ENCODE data around the gene USP13. TPM values are rescaled to one million over a fixed set of nuclear protein-coding genes. Genes with fewer than 3 reads are reported as not detected.

Gene USP13
- total and polyA plus RNA-seq, 2 donors (not counting 3 experiments of a cell fraction or from before 2014, with no cell fraction given): 5.8 to 24.0 TPM

DNA sequence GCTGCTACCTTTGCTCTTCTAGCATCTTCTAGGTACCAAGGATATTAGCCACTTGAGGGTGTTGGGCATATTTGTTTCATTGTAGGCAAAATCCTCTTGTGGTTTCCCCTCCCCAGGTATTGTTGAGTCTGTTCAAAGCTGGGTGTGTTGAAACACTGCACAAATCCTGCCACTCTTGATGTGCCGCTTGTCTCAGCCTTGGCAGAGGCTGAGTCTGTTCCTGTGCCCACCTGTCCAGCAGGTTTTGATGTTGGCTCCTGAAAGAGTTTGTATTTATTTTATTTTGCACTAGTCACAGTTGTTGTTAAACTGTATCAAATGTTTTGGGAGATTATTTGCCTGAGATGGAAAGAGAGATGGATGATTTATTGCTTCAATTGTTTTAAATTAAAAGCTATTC lies 136.2 kb downstream of the USP13 start:
- Histone ChIP-seq H2AFZ (ENCODE audit: low read depth, low read length) (no peak overlapping the region), H3K27me3 (ENCODE audit: control insufficient read depth in 2 of 2, insufficient read depth in 2 of 2, low read length in 2 of 2) (no peaks in the 10 kb centered on the region), H4K20me1 (replicated peaks; ENCODE audit: control insufficient read depth, extremely low read depth, insufficient read depth, low read length) (no peaks in the 10 kb centered on the region), H3K4me3 (replicated peaks in 1 of 3; ENCODE audit: insufficient read depth in 1 of 3, low read depth in 1 of 3, low read length in 3 of 3) (no peak overlapping the region), H3K4me1 (ENCODE audit: control insufficient read depth, extremely low read depth, insufficient read depth, low read length) (no peaks in the 10 kb centered on the region), H3K79me2 (ENCODE audit: control insufficient read depth, insufficient read depth, low read length) (no peaks in the 10 kb centered on the region), H3K9me1 (replicated peaks; ENCODE audit: control insufficient read depth, extremely low read depth, insufficient read depth, low read length) (no peaks in the 10 kb centered on the region), H3K27ac (ENCODE audit: insufficient read depth, low read depth, low read length) (no peak overlapping the region), H3K9me3 (replicated peaks; ENCODE audit: control insufficient read depth, insufficient read depth, low read length) (no peaks in the 10 kb centered on the region), H3K4me2 (ENCODE audit: insufficient read depth, low read length) (no peak overlapping the region), H3K9ac (replicated peaks; ENCODE audit: extremely low read depth, insufficient read depth, low read length) (no peak overlapping the region), H3K36me3 (ENCODE audit: control insufficient read depth in 2 of 2, extremely low read depth in 1 of 2, insufficient read depth in 2 of 2, low read length in 2 of 2) (peaks cover 0 to 2% of the 10 kb centered on the region in 2 experiments)
- DNase-seq (ENCODE audit: low read depth, low spot score): no peak
- BruUV-seq (replicated peaks): no TSS peak
- FAIRE-seq: no peak
- dilution Hi-C loops (cut with MboI; ENCODE audit: extremely low pct_ligation_motif_present, low sequenced_read_pairs): no loop called here
- intact Hi-C loops (cut with micrococcal nuclease): no loop called here
- TF ChIP-seq, protein P1, sequence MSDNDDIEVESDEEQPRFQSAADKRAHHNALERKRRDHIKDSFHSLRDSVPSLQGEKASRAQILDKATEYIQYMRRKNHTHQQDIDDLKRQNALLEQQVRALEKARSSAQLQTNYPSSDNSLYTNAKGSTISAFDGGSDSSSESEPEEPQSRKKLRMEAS (IDR thresholded peaks at IDR 0.05; ENCODE audit: insufficient read depth, insufficient read length): no peak
- TF ChIP-seq, protein P2, sequence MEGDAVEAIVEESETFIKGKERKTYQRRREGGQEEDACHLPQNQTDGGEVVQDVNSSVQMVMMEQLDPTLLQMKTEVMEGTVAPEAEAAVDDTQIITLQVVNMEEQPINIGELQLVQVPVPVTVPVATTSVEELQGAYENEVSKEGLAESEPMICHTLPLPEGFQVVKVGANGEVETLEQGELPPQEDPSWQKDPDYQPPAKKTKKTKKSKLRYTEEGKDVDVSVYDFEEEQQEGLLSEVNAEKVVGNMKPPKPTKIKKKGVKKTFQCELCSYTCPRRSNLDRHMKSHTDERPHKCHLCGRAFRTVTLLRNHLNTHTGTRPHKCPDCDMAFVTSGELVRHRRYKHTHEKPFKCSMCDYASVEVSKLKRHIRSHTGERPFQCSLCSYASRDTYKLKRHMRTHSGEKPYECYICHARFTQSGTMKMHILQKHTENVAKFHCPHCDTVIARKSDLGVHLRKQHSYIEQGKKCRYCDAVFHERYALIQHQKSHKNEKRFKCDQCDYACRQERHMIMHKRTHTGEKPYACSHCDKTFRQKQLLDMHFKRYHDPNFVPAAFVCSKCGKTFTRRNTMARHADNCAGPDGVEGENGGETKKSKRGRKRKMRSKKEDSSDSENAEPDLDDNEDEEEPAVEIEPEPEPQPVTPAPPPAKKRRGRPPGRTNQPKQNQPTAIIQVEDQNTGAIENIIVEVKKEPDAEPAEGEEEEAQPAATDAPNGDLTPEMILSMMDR (IDR thresholded peaks at IDR 0.05; ENCODE audit: extremely low read depth in 1 of 2, insufficient read depth in 1 of 2, low read depth in 1 of 2, low read length in 2 of 2): no peak
- no peak for TF ChIP-seq MYC (IDR thresholded peaks at IDR 0.05; ENCODE audit: low read depth, low read length)
- TF ChIP-seq GATA2 (IDR thresholded peaks at IDR 0.05; ENCODE audit: insufficient read depth, insufficient read length, low read depth, low read length): no peak
- TF ChIP-seq POLR2AphosphoS5 (IDR thresholded peaks at IDR 0.05; ENCODE audit: insufficient read depth, low read depth, low read length): no peak
- TF ChIP-seq EZH2 (IDR thresholded peaks at IDR 0.05; ENCODE audit: borderline replicate concordance, low read depth, low read length, severe bottlenecking): no peak
- ChIA-PET POLR2A (no interaction called here), CTCF (no interaction called here)

Data from endothelial cell of umbilical vein (primary cell).